ENCODE results near the gene KRTAP1-4.
"Not testable (repeated sequence)": the region's sequence is repeated elsewhere in the genome, so short reads cannot be mapped to it uniquely, and the experiment has no call there.

DNA sequence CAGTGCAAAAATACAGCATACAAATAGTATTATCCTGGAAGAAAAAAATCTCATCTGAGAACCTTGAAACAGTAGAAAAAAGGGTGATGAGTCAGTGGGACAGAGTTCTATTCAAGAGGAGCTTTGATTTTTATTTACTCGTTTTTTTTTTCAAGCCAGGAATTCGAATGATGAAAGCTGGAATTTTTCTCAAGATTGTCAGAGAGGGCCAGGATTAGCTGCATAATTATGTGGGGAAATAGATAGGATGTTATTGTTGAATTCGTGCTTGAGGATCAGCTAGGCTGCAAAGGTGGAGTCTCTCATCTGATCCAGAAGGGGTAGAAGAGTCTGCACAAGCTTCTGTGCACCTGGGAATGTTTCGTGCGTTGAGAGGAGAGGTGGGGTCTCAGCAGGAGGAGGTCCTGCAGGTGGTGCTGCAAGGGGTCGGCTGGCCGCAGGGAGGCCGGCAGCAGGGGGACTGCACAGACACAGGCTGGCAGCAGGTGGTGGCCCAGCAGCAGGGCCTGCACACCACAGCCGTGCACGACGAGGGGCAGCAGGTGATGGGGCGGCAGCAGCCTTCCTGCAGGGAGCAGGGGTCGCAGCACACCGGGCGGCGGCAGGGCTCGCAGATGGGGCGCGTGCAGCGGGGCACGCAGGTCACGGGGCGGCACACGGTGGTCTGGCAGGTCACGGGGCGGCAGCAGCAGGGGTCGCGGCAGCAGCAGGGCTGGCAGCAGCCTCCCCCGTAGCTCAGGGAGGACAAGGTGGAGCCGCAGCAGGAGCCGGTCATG lies 29.5 kb upstream of the KRTAP1-4 start:
- TF ChIP-seq, protein P1, sequence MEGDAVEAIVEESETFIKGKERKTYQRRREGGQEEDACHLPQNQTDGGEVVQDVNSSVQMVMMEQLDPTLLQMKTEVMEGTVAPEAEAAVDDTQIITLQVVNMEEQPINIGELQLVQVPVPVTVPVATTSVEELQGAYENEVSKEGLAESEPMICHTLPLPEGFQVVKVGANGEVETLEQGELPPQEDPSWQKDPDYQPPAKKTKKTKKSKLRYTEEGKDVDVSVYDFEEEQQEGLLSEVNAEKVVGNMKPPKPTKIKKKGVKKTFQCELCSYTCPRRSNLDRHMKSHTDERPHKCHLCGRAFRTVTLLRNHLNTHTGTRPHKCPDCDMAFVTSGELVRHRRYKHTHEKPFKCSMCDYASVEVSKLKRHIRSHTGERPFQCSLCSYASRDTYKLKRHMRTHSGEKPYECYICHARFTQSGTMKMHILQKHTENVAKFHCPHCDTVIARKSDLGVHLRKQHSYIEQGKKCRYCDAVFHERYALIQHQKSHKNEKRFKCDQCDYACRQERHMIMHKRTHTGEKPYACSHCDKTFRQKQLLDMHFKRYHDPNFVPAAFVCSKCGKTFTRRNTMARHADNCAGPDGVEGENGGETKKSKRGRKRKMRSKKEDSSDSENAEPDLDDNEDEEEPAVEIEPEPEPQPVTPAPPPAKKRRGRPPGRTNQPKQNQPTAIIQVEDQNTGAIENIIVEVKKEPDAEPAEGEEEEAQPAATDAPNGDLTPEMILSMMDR (IDR thresholded peaks at IDR 0.05), result not testable (repeated sequence)
- not testable (repeated sequence) for TF ChIP-seq POLR2A, EP300 (IDR thresholded peaks at IDR 0.05)
